Bronchial epithelial cell (primary cell): Measurements from ENCODE around the gene STXBP6. TPM values are rescaled to one million over a fixed set of nuclear protein-coding genes. Genes with fewer than 3 reads are reported as not detected.

Experiments
- DNase-seq: peaks from one replicate; pipeline ENCODE4 v3.0.0-alpha.2; 2010; ENCODE audit warnings: low read depth
- FAIRE-seq: peaks from 2 replicates; lab custom pipeline; 2011; peaks lifted over from hg19 to GRCh38; lab: Jason Lieb, UNC
- H3K27me3 ChIP-seq: 2 replicates; pipeline ENCODE4 v1.5.1; 2011; ENCODE audit warnings: low read length; ENCODE audit not compliant: control insufficient read depth, insufficient read depth
- H3K36me3 ChIP-seq: 2 replicates; pipeline ENCODE4 v1.5.1; 2011; ENCODE audit warnings: low read length; ENCODE audit not compliant: control insufficient read depth, insufficient read depth
- H3K4me3 ChIP-seq: 2 replicates; pipeline ENCODE4 v1.5.1; 2011; ENCODE audit warnings: mild to moderate bottlenecking, low read depth, low read length, control low read depth
- CTCF ChIP-seq: IDR thresholded peaks from 2 replicates; pipeline ENCODE4 v1.5.1; 2011; ENCODE audit warnings: mild to moderate bottlenecking, moderate library complexity, low read length, control low read depth, inconsistent platforms; ENCODE audit not compliant: insufficient read depth, severe bottlenecking
- total RNA-seq: library from RNA; depleted of rRNA; stranded (reverse); fragments of >200 nt; gene quantifications from 2 replicates; pipeline ENCODE4 v1.2.1, GENCODE V29; 2014

Gene STXBP6
- total RNA-seq, 1 donor from 2014 or later: not detected

GRCh38 chr14:25090716-25091454 is 40.9 kb upstream of the STXBP6 start:
- no peak overlapping the region for H3K4me3 ChIP-seq
- no peak for TF ChIP-seq CTCF
- H3K36me3 ChIP-seq: no peaks in the 10 kb centered on the region
- H3K27me3 ChIP-seq: peaks cover 2% of the 10 kb centered on the region
- no peak for FAIRE-seq
- DNase-seq: peak; percentile 74

GRCh38 chr14:25090256-25090655 is 40.3 kb upstream of the STXBP6 start:
- DNase-seq (no peak), FAIRE-seq (no peak)

GRCh38 chr14:25089496-25089895 is 39.5 kb upstream of the STXBP6 start:
- FAIRE-seq (no peak), DNase-seq (no peak)
- peaks cover 2% of the 10 kb centered on the region for H3K27me3 ChIP-seq
- H3K4me3 ChIP-seq: no peak overlapping the region
- H3K36me3 ChIP-seq: no peaks in the 10 kb centered on the region
- TF ChIP-seq CTCF: no peak

More at GRCh38 chr14:25090256-25090655, 40.3 kb upstream of the STXBP6 start:
- Histone ChIP-seq H3K27me3 (peaks cover 2% of the 10 kb centered on the region), H3K36me3 (no peaks in the 10 kb centered on the region), H3K4me3 (no peak overlapping the region)
- TF ChIP-seq CTCF: no peak

- no peak for TF ChIP-seq CTCF
- H3K36me3 ChIP-seq: no peaks in the 10 kb centered on the region
- DNase-seq (no peak), FAIRE-seq (no peak)
- H3K27me3 ChIP-seq: peaks cover 2% of the 10 kb centered on the region
- H3K4me3 ChIP-seq: no peak overlapping the region
Measured at GRCh38 chr14:25086821-25087396, 37.0 kb upstream of the STXBP6 start.

GRCh38 chr14:25086081-25086480 is 36.1 kb upstream of the STXBP6 start:
- Histone ChIP-seq H3K4me3 (no peak overlapping the region), H3K36me3 (no peaks in the 10 kb centered on the region), H3K27me3 (peaks cover 2% of the 10 kb centered on the region)
- DNase-seq: no peak
- TF ChIP-seq CTCF: no peak
- no peak for FAIRE-seq

GRCh38 chr14:25080682-25081081 is 30.7 kb upstream of the STXBP6 start:
- no peak for DNase-seq
- TF ChIP-seq CTCF: no peak
- FAIRE-seq: no peak
- H3K4me3 ChIP-seq: no peak overlapping the region
- no peaks in the 10 kb centered on the region for H3K36me3 ChIP-seq
- no peaks in the 10 kb centered on the region for H3K27me3 ChIP-seq
